Endothelial cell of umbilical vein (primary cell): ENCODE results near the gene NEU1. TPM values are rescaled to one million over a fixed set of nuclear protein-coding genes. Genes with fewer than 3 reads are reported as not detected.

Experiments
- BruUV-seq: library from RNA; stranded (reverse); fragments of 400-500 nt; replicated peaks from 2 replicates; lab custom pipeline; 2021; lab: Mats Ljungman, UMichigan
- CTCF ChIA-PET: fragments of 300-600, 350-600 bp; sonication (Branson Sonifier 250); formaldehyde crosslinking; loops from one replicate; lab custom pipeline; 2021; ENCODE audit warnings: antibody characterized with exemption, inconsistent platforms; lab: Charles Lee
- POLR2A ChIA-PET: fragments of 300-600, 350-600 bp; sonication (Branson Sonifier 250); formaldehyde crosslinking; loops from one replicate; lab custom pipeline; 2021; ENCODE audit warnings: antibody characterized with exemption, inconsistent platforms; lab: Charles Lee
- DNase-seq: peaks from one replicate; pipeline ENCODE4 v3.0.0-alpha.2; 2011; ENCODE audit warnings: low read depth, low spot score
- FAIRE-seq: peaks from 2 replicates; lab custom pipeline; 2011; peaks lifted over from hg19 to GRCh38; lab: Jason Lieb, UNC
- H2AFZ ChIP-seq: 2 replicates; pipeline ENCODE4 v1.6.0; 2012; ENCODE audit warnings: low read depth, low read length, control low read depth, inconsistent platforms
- H3K27ac ChIP-seq: 2 replicates; pipeline ENCODE4 v1.5.1; 2011; ENCODE audit warnings: low read depth, mild to moderate bottlenecking, control low read depth, low read length, moderate library complexity; ENCODE audit not compliant: insufficient read depth
- H3K27me3 ChIP-seq, 2 experiments: 2 replicates each; pipeline versions ENCODE4 v1.6.0 to v1.6.1; 2011; ENCODE audit warnings: low read length in 2 of 2, mixed read lengths in 1 of 2; ENCODE audit not compliant: control insufficient read depth in 2 of 2, insufficient read depth in 2 of 2
- H3K36me3 ChIP-seq, 2 experiments: 2 replicates in 1 of 2; 3 replicates in 1 of 2; pipeline ENCODE4 v1.5.1; 2011; ENCODE audit warnings: low read length in 2 of 2, mild to moderate bottlenecking in 1 of 2, moderate library complexity in 1 of 2; ENCODE audit not compliant: control insufficient read depth in 2 of 2, insufficient read depth in 2 of 2; ENCODE audit errors: extremely low read depth in 1 of 2
- H3K4me1 ChIP-seq: 3 replicates; pipeline ENCODE4 v1.5.1; 2011; ENCODE audit warnings: mild to moderate bottlenecking, low read length; ENCODE audit not compliant: control insufficient read depth, insufficient read depth; ENCODE audit errors: extremely low read depth
- H3K4me2 ChIP-seq: 2 replicates; pipeline ENCODE4 v1.6.1; 2011; ENCODE audit warnings: low read length, control low read depth, mixed read lengths; ENCODE audit not compliant: insufficient read depth
- H3K4me3 ChIP-seq, 3 experiments: fragments of 200-600 bp in 1 of 3; sonication (generic), shearing (Covaris generic) in 1 of 3; replicated peaks in 1 of 3; 2 replicates each; pipeline ENCODE4 v1.5.1; 2011 to 2016; ENCODE audit warnings: control low read depth in 3 of 3, low read length in 3 of 3, mild to moderate bottlenecking in 2 of 3, inconsistent platforms in 1 of 3, low read depth in 1 of 3, moderate library complexity in 1 of 3; ENCODE audit not compliant: insufficient read depth in 1 of 3
- H3K79me2 ChIP-seq: 2 replicates; pipeline ENCODE4 v1.6.0; 2012; ENCODE audit warnings: low read length, inconsistent platforms; ENCODE audit not compliant: control insufficient read depth, insufficient read depth
- H3K9ac ChIP-seq: replicated peaks from 2 replicates; pipeline ENCODE3; 2011; ENCODE audit warnings: low read length, control low read depth; ENCODE audit not compliant: insufficient read depth; ENCODE audit errors: extremely low read depth
- H3K9me1 ChIP-seq: replicated peaks from 3 replicates; pipeline ENCODE4 v1.6.0; 2011; ENCODE audit warnings: mild to moderate bottlenecking, low read length; ENCODE audit not compliant: control insufficient read depth, insufficient read depth; ENCODE audit errors: extremely low read depth
- H3K9me3 ChIP-seq: replicated peaks from 2 replicates; pipeline ENCODE4 v1.5.1; 2012; ENCODE audit warnings: low read length, inconsistent platforms; ENCODE audit not compliant: control insufficient read depth, insufficient read depth
- H4K20me1 ChIP-seq: replicated peaks from 2 replicates; pipeline ENCODE3; 2011; ENCODE audit warnings: mild to moderate bottlenecking, low read length; ENCODE audit not compliant: control insufficient read depth, insufficient read depth; ENCODE audit errors: extremely low read depth
- CTCF ChIP-seq, 2 donors: IDR thresholded peaks; 1 replicate in 1 of 2; 2 replicates in 1 of 2; pipeline ENCODE4 v1.5.1; 2011; ENCODE audit warnings: low read length in 2 of 2, mild to moderate bottlenecking in 2 of 2, moderate library complexity in 2 of 2, control low read depth in 1 of 2, inconsistent platforms in 1 of 2, low read depth in 1 of 2; ENCODE audit not compliant: insufficient read depth in 1 of 2; ENCODE audit errors: extremely low read depth in 1 of 2
- MAX ChIP-seq: IDR thresholded peaks from 2 replicates; pipeline ENCODE4 v1.6.1; 2011; ENCODE audit not compliant: insufficient read depth, insufficient read length
- MYC ChIP-seq: IDR thresholded peaks from one replicate; pipeline ENCODE4 v1.6.1; 2011; ENCODE audit warnings: mild to moderate bottlenecking, low read depth, low read length
- POLR2A ChIP-seq: IDR thresholded peaks from 2 replicates; pipeline ENCODE4 v1.6.1; 2012; ENCODE audit warnings: low read depth, mild to moderate bottlenecking, control low read depth, low read length
- dilution Hi-C: fragments of 300-500 bp; cut with MboI; formaldehyde crosslinking; loops from one replicate; pipeline ENCODE4 v1.15.0; 2019; ENCODE audit warnings: low sequenced_read_pairs; ENCODE audit not compliant: extremely low pct_ligation_motif_present
- intact Hi-C: fragments of 100-400 bp; cut with micrococcal nuclease; formaldehyde crosslinking; loops from one replicate; pipeline ENCODE4 v1.10.0; 2022
- polyA plus RNA-seq, 4 experiments: library from polyadenylated mRNA; depleted of rRNA in 3 of 4; stranded (reverse) in 3 of 4; unstranded in 1 of 4; fragments of >200 nt; gene quantifications; 2 replicates each; pipeline versions ENCODE4 v1.2.1 to v1.2.3, GENCODE V29; 2011 to 2012; ENCODE audit warnings: missing spikeins in 1 of 4
- total RNA-seq: library from RNA; stranded (reverse); gene quantifications from 2 replicates; pipeline ENCODE4 v1.2.3, GENCODE V29; 2021

NEU1 gene
- total and polyA plus RNA-seq, 2 donors (not counting 3 experiments of a cell fraction or from before 2014, with no cell fraction given): 62.8 to 111 TPM

- H3K4me2 ChIP-seq: peak overlapping the region; percentile 86
- H3K27ac ChIP-seq: no peak overlapping the region
- dilution Hi-C loops (no loop called here), intact Hi-C loops (loop anchor here (10.0 kb wide), 1 partner anchor 117 kb away; the partner anchor contains the start of genes NELFE and SKIC2)
- POLR2A ChIA-PET: interaction anchor here (1.6 kb wide), 1 partner anchor 10 kb away, joined by 6 read pairs; the partner anchor contains the start of gene HSPA1B
- no peak for TF ChIP-seq CTCF (IDR thresholded peaks at IDR 0.05; ENCODE audit: extremely low read depth in 1 of 2, insufficient read depth in 1 of 2, low read depth in 1 of 2, low read length in 2 of 2)
- TF ChIP-seq MAX: no peak
- no peak for TF ChIP-seq MYC
- peak; percentile 10 for TF ChIP-seq POLR2A
- peaks cover 21 to 27% of the 10 kb centered on the region in 2 experiments for H3K36me3 ChIP-seq
- H4K20me1 ChIP-seq: peaks cover 8% of the 10 kb centered on the region
- CTCF ChIA-PET: interaction anchor here (1.0 to 1.5 kb wide), 5 partner anchors 22 to 157 kb away, joined by 3 to 7 read pairs (median 3); no protein-coding TSS in a partner anchor
- BruUV-seq: no TSS peak
- peak overlapping the region; percentile 38 to 98 (median 81) for H3K4me3 ChIP-seq
- DNase-seq: no peak
- no peaks in the 10 kb centered on the region for H3K9me1 ChIP-seq
- H2AFZ ChIP-seq: no peak overlapping the region
- no peak for FAIRE-seq
- H3K79me2 ChIP-seq: peaks cover 45% of the 10 kb centered on the region
- no peaks in the 10 kb centered on the region for H3K9me3 ChIP-seq
- H3K27me3 ChIP-seq: no peaks in the 10 kb centered on the region
- H3K4me1 ChIP-seq: peaks cover 27% of the 10 kb centered on the region
- peak overlapping the region; percentile 99 for H3K9ac ChIP-seq
Measured at GRCh38 chr6:31837369-31838113, 25.1 kb downstream of the NEU1 start.
